ENCODE data around the gene MOB3C. TPM values are rescaled to one million over a fixed set of nuclear protein-coding genes. Genes with fewer than 3 reads are reported as not detected.

MOB3C gene
- total RNA-seq, 3 donors from 2014 or later: 8.3 to 11.9 (median 11.0) TPM

DNA sequence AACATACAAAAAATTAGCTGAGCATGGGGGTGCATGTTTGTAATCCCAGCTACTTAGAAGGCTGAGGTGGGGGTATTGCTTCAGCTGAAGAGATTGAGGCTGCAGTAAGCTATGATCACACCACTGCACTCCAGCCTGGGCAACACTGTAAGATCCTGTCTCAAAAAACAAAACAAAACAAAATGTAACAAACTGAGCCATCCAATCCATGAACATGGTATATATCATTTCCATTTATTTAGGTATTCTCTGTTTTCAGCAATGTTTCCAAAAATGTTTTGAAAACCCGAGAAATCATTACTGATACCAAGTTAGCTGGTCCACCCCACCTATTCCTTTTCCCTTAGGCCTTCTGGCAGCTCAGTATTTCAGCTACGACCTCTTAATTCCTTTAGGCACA is 33.2 kb upstream of the MOB3C start:
- DNase-seq (no peak), ATAC-seq (no peak)
- H3K9me3 Mint-ChIP-seq: peaks cover 5% of the 10 kb centered on the region
- H3K27me3 Mint-ChIP-seq (ENCODE audit: low read depth): no peaks in the 10 kb centered on the region
- peaks cover 50% of the 10 kb centered on the region for H3K36me3 Mint-ChIP-seq (ENCODE audit: insufficient read depth)
- H3K4me3 Mint-ChIP-seq: no peak overlapping the region
- H3K4me1 Mint-ChIP-seq (ENCODE audit: low read depth): peaks cover 5% of the 10 kb centered on the region

DNA sequence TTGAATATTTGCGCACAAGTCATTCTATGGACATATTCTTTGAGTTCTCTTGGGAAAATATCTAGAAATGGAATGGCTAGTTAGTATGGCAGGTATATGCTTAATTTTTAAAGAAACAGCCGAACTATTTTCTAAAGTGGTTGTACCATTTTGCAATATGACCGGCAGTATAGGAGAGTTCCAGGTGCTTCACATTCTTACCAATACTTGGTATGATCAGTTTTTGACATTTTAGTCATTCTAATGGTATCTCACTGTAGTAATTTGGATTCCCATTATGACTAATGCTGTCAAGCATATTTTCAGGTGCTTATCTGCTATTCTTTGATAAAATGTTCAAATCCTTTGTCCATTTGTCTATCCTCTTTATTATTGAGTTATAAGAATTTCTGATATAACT is 31.0 kb upstream of the MOB3C start:
- H3K4me3 Mint-ChIP-seq: no peak overlapping the region
- ATAC-seq: no peak
- DNase-seq: no peak
- H3K36me3 Mint-ChIP-seq (ENCODE audit: insufficient read depth): peaks cover 39% of the 10 kb centered on the region
- H3K4me1 Mint-ChIP-seq (ENCODE audit: low read depth): peaks cover 2% of the 10 kb centered on the region
- no peaks in the 10 kb centered on the region for H3K27me3 Mint-ChIP-seq (ENCODE audit: low read depth)
- H3K9me3 Mint-ChIP-seq: peaks cover 5% of the 10 kb centered on the region

GRCh38 chr1:46646844-46647243 is 30.2 kb upstream of the MOB3C start:
- H3K36me3 Mint-ChIP-seq (ENCODE audit: insufficient read depth): peaks cover 36% of the 10 kb centered on the region
- no peak for ATAC-seq
- no peak for DNase-seq
- H3K9me3 Mint-ChIP-seq: peaks cover 5% of the 10 kb centered on the region
- no peak overlapping the region for H3K4me3 Mint-ChIP-seq
- H3K27me3 Mint-ChIP-seq (ENCODE audit: low read depth): no peaks in the 10 kb centered on the region
- H3K4me1 Mint-ChIP-seq (ENCODE audit: low read depth): peaks cover 2% of the 10 kb centered on the region

GRCh38 chr1:46646331-46646730 is 29.7 kb upstream of the MOB3C start:
- H3K4me3 Mint-ChIP-seq: no peak overlapping the region
- ATAC-seq (no peak), DNase-seq (no peak)
- H3K27me3 Mint-ChIP-seq (ENCODE audit: low read depth): no peaks in the 10 kb centered on the region
- peaks cover 40% of the 10 kb centered on the region for H3K36me3 Mint-ChIP-seq (ENCODE audit: insufficient read depth)
- peaks cover 5% of the 10 kb centered on the region for H3K9me3 Mint-ChIP-seq
- peaks cover 2% of the 10 kb centered on the region for H3K4me1 Mint-ChIP-seq (ENCODE audit: low read depth)

DNA sequence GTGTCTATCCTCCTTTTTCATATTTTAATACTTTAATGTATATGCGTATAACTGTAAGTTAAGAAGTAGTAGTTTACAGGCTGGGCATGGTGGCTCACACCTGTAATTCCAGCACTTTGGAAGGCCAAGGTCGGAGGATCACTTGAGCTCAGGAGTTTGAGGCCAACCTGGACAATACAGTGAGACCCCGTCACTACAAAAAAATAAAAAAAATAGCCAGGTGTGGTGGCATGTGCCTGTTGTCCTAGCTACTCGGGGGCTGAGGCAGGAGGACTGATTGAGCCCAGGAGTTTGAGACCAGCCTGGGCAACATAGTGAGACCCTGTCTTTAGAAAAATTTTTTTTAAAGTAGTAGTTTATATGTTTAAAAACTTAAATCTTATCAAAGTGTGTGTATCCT is 29.2 kb upstream of the MOB3C start:
- no peak overlapping the region for H3K4me3 Mint-ChIP-seq
- H3K4me1 Mint-ChIP-seq (ENCODE audit: low read depth): peaks cover 2% of the 10 kb centered on the region
- no peaks in the 10 kb centered on the region for H3K27me3 Mint-ChIP-seq (ENCODE audit: low read depth)
- peaks cover 5% of the 10 kb centered on the region for H3K9me3 Mint-ChIP-seq
- ATAC-seq: no peak
- DNase-seq: no peak
- peaks cover 42% of the 10 kb centered on the region for H3K36me3 Mint-ChIP-seq (ENCODE audit: insufficient read depth)

GRCh38 chr1:46643368-46643775 is 26.8 kb upstream of the MOB3C start:
- Mint-ChIP-seq H3K27me3 (ENCODE audit: low read depth) (no peaks in the 10 kb centered on the region), H3K36me3 (ENCODE audit: insufficient read depth) (peaks cover 35% of the 10 kb centered on the region), H3K4me3 (no peak overlapping the region), H3K9me3 (no peaks in the 10 kb centered on the region), H3K4me1 (ENCODE audit: low read depth) (peaks cover 2% of the 10 kb centered on the region)
- DNase-seq (no peak), ATAC-seq (no peak)

GRCh38 chr1:46642115-46642680 is 25.6 kb upstream of the MOB3C start:
- DNase-seq (no peak), ATAC-seq (no peak)
- Mint-ChIP-seq H3K4me1 (ENCODE audit: low read depth) (peaks cover under 1% of the 10 kb centered on the region), H3K9me3 (no peaks in the 10 kb centered on the region), H3K27me3 (ENCODE audit: low read depth) (no peaks in the 10 kb centered on the region), H3K4me3 (no peak overlapping the region), H3K36me3 (ENCODE audit: insufficient read depth) (peaks cover 31% of the 10 kb centered on the region)

DNA sequence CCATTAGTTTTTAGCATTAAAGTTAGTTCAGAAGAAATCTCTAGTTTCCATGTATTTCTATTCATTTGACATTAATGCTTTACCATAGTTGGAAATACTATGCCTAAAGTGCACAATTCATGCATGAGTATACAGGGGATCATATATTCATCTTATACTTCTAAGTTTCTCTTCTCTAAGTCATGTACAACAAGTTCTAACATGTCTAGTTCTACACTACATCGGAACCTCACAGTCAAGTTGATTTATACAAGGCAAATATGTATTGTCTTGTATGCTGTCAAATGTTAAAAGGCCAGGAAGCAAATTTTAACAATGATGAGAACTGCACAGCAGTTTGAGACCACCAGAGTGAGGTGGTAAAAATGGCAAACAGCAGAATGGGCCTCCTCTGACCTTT is 22.9 kb upstream of the MOB3C start:
- H3K36me3 Mint-ChIP-seq (ENCODE audit: insufficient read depth): peaks cover 39% of the 10 kb centered on the region
- no peaks in the 10 kb centered on the region for H3K4me1 Mint-ChIP-seq (ENCODE audit: low read depth)
- no peaks in the 10 kb centered on the region for H3K9me3 Mint-ChIP-seq
- H3K4me3 Mint-ChIP-seq: no peak overlapping the region
- H3K27me3 Mint-ChIP-seq (ENCODE audit: low read depth): no peaks in the 10 kb centered on the region
- ATAC-seq (no peak), DNase-seq (no peak)

GRCh38 chr1:46638921-46639320 is 22.3 kb upstream of the MOB3C start:
- peaks cover 42% of the 10 kb centered on the region for H3K36me3 Mint-ChIP-seq (ENCODE audit: insufficient read depth)
- no peaks in the 10 kb centered on the region for H3K27me3 Mint-ChIP-seq (ENCODE audit: low read depth)
- H3K4me3 Mint-ChIP-seq: no peak overlapping the region
- H3K9me3 Mint-ChIP-seq: no peaks in the 10 kb centered on the region
- no peak for ATAC-seq
- DNase-seq: no peak
- no peaks in the 10 kb centered on the region for H3K4me1 Mint-ChIP-seq (ENCODE audit: low read depth)

DNA sequence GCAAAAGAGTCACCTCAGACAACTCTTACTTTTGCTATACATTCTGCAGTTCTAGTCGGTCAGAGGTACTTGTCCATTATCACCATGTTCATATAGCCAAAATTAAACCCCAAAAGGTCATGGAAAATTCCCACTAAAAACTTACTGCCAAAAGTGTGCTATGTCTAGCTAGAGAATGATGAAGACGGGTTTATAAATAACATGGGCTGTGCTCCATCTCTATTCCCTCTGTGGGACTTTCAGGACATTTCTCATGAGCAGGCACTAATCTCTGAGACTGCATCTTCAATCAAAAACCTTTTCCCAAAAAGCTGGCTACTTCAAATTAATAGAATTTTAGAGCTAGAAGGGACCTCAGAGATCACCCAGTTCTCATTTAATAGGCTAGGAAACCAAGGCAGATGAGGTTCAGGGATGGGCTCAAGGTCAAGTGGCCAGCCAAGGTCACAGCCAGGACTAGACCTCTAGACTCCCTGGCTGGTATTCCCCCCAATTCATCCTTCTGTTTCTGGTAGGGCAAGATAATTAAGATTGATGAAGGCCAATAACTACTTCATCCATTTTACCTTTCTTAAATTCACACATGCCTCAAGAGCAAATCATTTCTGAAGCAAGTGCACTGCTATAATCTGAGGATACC is 21.0 kb upstream of the MOB3C start:
- DNase-seq (no peak), ATAC-seq (no peak)
- H3K4me1 Mint-ChIP-seq (ENCODE audit: low read depth): no peaks in the 10 kb centered on the region

DNA sequence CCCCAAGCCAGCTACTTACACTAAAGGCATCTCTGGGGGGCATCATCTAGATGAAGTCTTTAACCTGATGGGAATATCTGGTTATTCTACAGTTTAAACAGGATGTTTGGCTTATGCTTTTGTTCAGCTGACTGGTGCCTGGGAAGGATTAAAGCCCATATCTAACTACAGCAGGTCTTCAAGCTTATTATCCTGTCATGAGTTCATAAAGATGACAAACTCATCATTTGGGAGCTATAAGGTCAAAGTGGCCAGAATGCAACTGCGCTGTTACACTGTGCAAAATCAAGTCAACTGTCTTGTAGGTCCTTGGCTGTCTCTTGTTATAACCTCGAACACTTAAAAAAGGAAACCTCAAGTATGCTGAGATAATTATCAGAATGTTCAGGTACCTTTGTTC is 18.6 kb upstream of the MOB3C start:
- ATAC-seq (no peak), DNase-seq (no peak)
- peaks cover 33% of the 10 kb centered on the region for H3K36me3 Mint-ChIP-seq (ENCODE audit: insufficient read depth)
- no peaks in the 10 kb centered on the region for H3K27me3 Mint-ChIP-seq (ENCODE audit: low read depth)
- no peak overlapping the region for H3K4me3 Mint-ChIP-seq
- H3K4me1 Mint-ChIP-seq (ENCODE audit: low read depth): no peaks in the 10 kb centered on the region
- no peaks in the 10 kb centered on the region for H3K9me3 Mint-ChIP-seq

More for the DNA sequence above, 21.0 kb upstream of the MOB3C start:
- H3K36me3 Mint-ChIP-seq (ENCODE audit: insufficient read depth): peaks cover 43% of the 10 kb centered on the region
- no peaks in the 10 kb centered on the region for H3K27me3 Mint-ChIP-seq (ENCODE audit: low read depth)
- H3K9me3 Mint-ChIP-seq: no peaks in the 10 kb centered on the region
- no peak overlapping the region for H3K4me3 Mint-ChIP-seq

DNA sequence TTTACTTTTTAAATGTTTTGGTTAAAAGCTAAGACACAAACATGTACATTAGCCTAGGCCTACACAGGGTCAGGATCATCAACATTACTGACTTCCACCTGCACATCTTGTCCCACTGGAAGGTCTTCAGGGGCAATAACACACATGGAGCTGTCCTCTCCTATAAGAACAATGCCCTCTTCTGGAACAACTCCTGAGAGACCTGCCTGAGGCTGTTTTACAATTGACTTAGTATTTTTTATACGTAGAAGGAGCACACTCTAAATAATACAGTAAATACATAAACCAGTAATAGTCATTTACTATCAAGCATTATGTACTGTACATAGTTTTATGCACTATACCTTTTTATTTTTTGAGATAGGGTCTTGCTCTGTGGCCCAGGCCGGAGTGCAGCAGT is 14.1 kb upstream of the MOB3C start:
- H3K27me3 Mint-ChIP-seq (ENCODE audit: low read depth): no peaks in the 10 kb centered on the region
- H3K4me1 Mint-ChIP-seq (ENCODE audit: low read depth): no peaks in the 10 kb centered on the region
- H3K36me3 Mint-ChIP-seq (ENCODE audit: insufficient read depth): peaks cover 22% of the 10 kb centered on the region
- ATAC-seq (no peak), DNase-seq (no peak)
- no peak overlapping the region for H3K4me3 Mint-ChIP-seq
- no peaks in the 10 kb centered on the region for H3K9me3 Mint-ChIP-seq

GRCh38 chr1:46623743-46624644 is 7.4 kb upstream of the MOB3C start:
- peaks cover 4% of the 10 kb centered on the region for H3K36me3 Mint-ChIP-seq (ENCODE audit: insufficient read depth)
- DNase-seq (no peak), ATAC-seq (no peak)
- H3K4me3 Mint-ChIP-seq: no peak overlapping the region
- H3K9me3 Mint-ChIP-seq: no peaks in the 10 kb centered on the region
- H3K4me1 Mint-ChIP-seq (ENCODE audit: low read depth): peaks cover 1% of the 10 kb centered on the region
- H3K27me3 Mint-ChIP-seq (ENCODE audit: low read depth): no peaks in the 10 kb centered on the region

- Mint-ChIP-seq H3K9me3 (no peaks in the 10 kb centered on the region), H3K4me1 (ENCODE audit: low read depth) (peaks cover 7% of the 10 kb centered on the region), H3K4me3 (no peak overlapping the region), H3K27me3 (ENCODE audit: low read depth) (no peaks in the 10 kb centered on the region), H3K36me3 (ENCODE audit: insufficient read depth) (peaks cover 4% of the 10 kb centered on the region)
- no peak for DNase-seq
- no peak for ATAC-seq
Observed at GRCh38 chr1:46622344-46622743, 5.7 kb upstream of the MOB3C start.

GRCh38 chr1:46621930-46622329 is 5.3 kb upstream of the MOB3C start:
- Mint-ChIP-seq H3K36me3 (ENCODE audit: insufficient read depth) (peaks cover 3% of the 10 kb centered on the region), H3K27me3 (ENCODE audit: low read depth) (no peaks in the 10 kb centered on the region), H3K9me3 (no peaks in the 10 kb centered on the region), H3K4me1 (ENCODE audit: low read depth) (peaks cover 11% of the 10 kb centered on the region), H3K4me3 (no peak overlapping the region)
- DNase-seq: no peak
- ATAC-seq: no peak
